ENCODE data around the gene PSME1. TPM values are rescaled to one million over a fixed set of nuclear protein-coding genes. Genes with fewer than 3 reads are reported as not detected.

The PSME1 gene
- total RNA-seq, 2 experiments from 2014 or later: 149 to 187 TPM

- TF ChIP-seq EZH2phosphoT487 (IDR thresholded peaks at IDR 0.05; ENCODE audit: borderline replicate concordance, low read depth, low read length): no peak
- TF ChIP-seq CTCF (conservative IDR thresholded peaks at IDR 0.05; ENCODE audit: low read length): no peak
- Histone ChIP-seq H3K4me2 (ENCODE audit: low read length) (peak overlapping the region; percentile 83), H3K36me3 (ENCODE audit: insufficient read depth, low read length) (peaks cover 27% of the 10 kb centered on the region), H3K4me3 (ENCODE audit: low read depth, low read length, poor library complexity, severe bottlenecking) (peak overlapping the region; percentile 98), H2AFZ (ENCODE audit: low read length) (peak overlapping the region; percentile 87; the same call in 1 of the 2 replicates), H4K20me1 (ENCODE audit: insufficient read depth, low read length) (0 out of 2 replicates have a peak, but pooled peaks cover 6% of the 10 kb centered on the region), H3K4me1 (ENCODE audit: insufficient read depth, low read length, poor library complexity, severe bottlenecking) (peaks cover 40% of the 10 kb centered on the region), H3K79me2 (ENCODE audit: insufficient read depth, low read depth, low read length) (peaks cover 20% of the 10 kb centered on the region), H3K9me2 (ENCODE audit: insufficient read depth, low read length) (no peaks in the 10 kb centered on the region), H3K27ac (ENCODE audit: low read depth, low read length, poor library complexity, severe bottlenecking) (peak overlapping the region; percentile 23), H3K9me3 (ENCODE audit: low read length) (no peaks in the 10 kb centered on the region)
- intact Hi-C loops (cut with micrococcal nuclease; ENCODE audit: unreplicated experiment): no loop called here
- no TSS peak for BruUV-seq (replicated peaks)
- POLR2A ChIA-PET: interaction anchor here (0.7 to 4.1 kb wide), 13 partner anchors 9 to 134 kb away, joined by 3 to 43 read pairs (median 4); partner anchors contain the start of genes CHMP4A, DCAF11, NRL and PCK2
- CTCF ChIA-PET (ENCODE audit: unreplicated experiment): interaction anchor here (0.5 to 2.1 kb wide), 2 partner anchors 21 to 231 kb away, joined by 3 to 12 read pairs; partner anchors contain the start of genes DCAF11 and NRL
- no peak for DNase-seq (ENCODE audit: low spot score)
Measured at GRCh38 chr14:24135584-24135833, 485 bp upstream of the PSME1 start.

GRCh38 chr14:24136684-24137528, 912 bp downstream of the PSME1 start:
- TF ChIP-seq EZH2phosphoT487 (IDR thresholded peaks at IDR 0.05; ENCODE audit: borderline replicate concordance, low read depth, low read length): no peak
- no peak for TF ChIP-seq CTCF (conservative IDR thresholded peaks at IDR 0.05; ENCODE audit: low read length)
- H3K36me3 ChIP-seq (ENCODE audit: insufficient read depth, low read length): peaks cover 27% of the 10 kb centered on the region
- DNase-seq (ENCODE audit: low spot score): no peak
- no peaks in the 10 kb centered on the region for H3K9me2 ChIP-seq (ENCODE audit: insufficient read depth, low read length)
- BruUV-seq (replicated peaks): no TSS peak
- H3K4me2 ChIP-seq (ENCODE audit: low read length): peak overlapping the region; percentile 85
- H3K79me2 ChIP-seq (ENCODE audit: insufficient read depth, low read depth, low read length): peaks cover 25% of the 10 kb centered on the region
- intact Hi-C loops (cut with micrococcal nuclease; ENCODE audit: unreplicated experiment): loop anchor here (1.0 kb wide), 2 partner anchors 23 to 24 kb away; partner anchors contain the start of genes DCAF11, IRF9 and NRL
- peaks cover 43% of the 10 kb centered on the region for H3K4me1 ChIP-seq (ENCODE audit: insufficient read depth, low read length, poor library complexity, severe bottlenecking)
- no peaks in the 10 kb centered on the region for H3K9me3 ChIP-seq (ENCODE audit: low read length)
- peak overlapping the region; percentile 46 for H3K27ac ChIP-seq (ENCODE audit: low read depth, low read length, poor library complexity, severe bottlenecking)
- ChIA-PET CTCF (ENCODE audit: unreplicated experiment) (interaction anchor here (1.3 to 2.1 kb wide), 2 partner anchors 22 to 28 kb away, joined by 4 to 12 read pairs; partner anchors contain the start of genes DCAF11 and NRL), POLR2A (interaction anchor here (0.6 to 4.1 kb wide), 11 partner anchors 10 to 94 kb away, joined by 3 to 43 read pairs (median 5); partner anchors contain the start of genes CHMP4A, DCAF11, NRL and PCK2)
- H4K20me1 ChIP-seq (ENCODE audit: insufficient read depth, low read length): 0 out of 2 replicates have a peak, but pooled peaks cover 6% of the 10 kb centered on the region
- no peak overlapping the region for H2AFZ ChIP-seq (ENCODE audit: low read length)
- H3K4me3 ChIP-seq (ENCODE audit: low read depth, low read length, poor library complexity, severe bottlenecking): peak overlapping the region; percentile 98
